K562 (cell line): Measurements from ENCODE around the gene NDUFV2. TPM values are rescaled to one million over a fixed set of nuclear protein-coding genes. Genes with fewer than 3 reads are reported as not detected.

ENCODE experiments used
- BACH1 ChIP-seq: fragments of 200-800 bp; sonication (Bioruptor generic); IDR thresholded peaks from 2 replicates; pipeline ENCODE4 v1.6.1; 2016; ENCODE audit warnings: missing genetic modification characterization, missing compliant biosample characterization
- ESRRA ChIP-seq: fragments of 450-650 bp; IDR thresholded peaks from 2 replicates; pipeline ENCODE4 v1.6.1; 2014; ENCODE audit warnings: low read depth, mild to moderate bottlenecking, moderate library complexity, borderline replicate concordance
- NFRKB ChIP-seq: fragments of 450-650 bp; IDR thresholded peaks from 2 replicates; pipeline ENCODE4 v1.6.1; 2016; ENCODE audit warnings: low read depth
- NR2C1 ChIP-seq, 2 experiments: fragments of 450-650 bp; IDR thresholded peaks; 2 replicates each; pipeline ENCODE4 v1.6.1; 2017; ENCODE audit warnings: mild to moderate bottlenecking in 2 of 2, antibody characterized with exemption in 1 of 2, inconsistent platforms in 1 of 2, missing compliant biosample characterization in 1 of 2, missing genetic modification characterization in 1 of 2
- SMAD4 ChIP-seq: fragments of 250-450 bp; sonication (Bioruptor Pico); conservative IDR thresholded peaks from 2 replicates; pipeline ENCODE4 v1.8.0; 2021; ENCODE audit warnings: inconsistent platforms, mild to moderate bottlenecking, moderate library complexity
- SNIP1 ChIP-seq: fragments of 450-650 bp; IDR thresholded peaks from 2 replicates; pipeline ENCODE4 v1.7.1; 2017; ENCODE audit warnings: low read depth, mild to moderate bottlenecking
- SOX6 ChIP-seq: fragments of 450-650 bp; IDR thresholded peaks from 2 replicates; pipeline ENCODE4 v1.6.1; 2014; ENCODE audit warnings: mild to moderate bottlenecking
- ZNF134 ChIP-seq: fragments of 250-450 bp; sonication (Bioruptor Pico); conservative IDR thresholded peaks from 2 replicates; pipeline ENCODE4 v1.4.0; 2020
- ZNF165 ChIP-seq: fragments of 250-450 bp; sonication (Bioruptor Pico); IDR thresholded peaks from 2 replicates; pipeline ENCODE4 v1.4.0; 2020; ENCODE audit warnings: borderline replicate concordance
- ZNF24 ChIP-seq: fragments of 450-650 bp; IDR thresholded peaks from 2 replicates; pipeline ENCODE4 v1.6.1; 2016
- ZZZ3 ChIP-seq: fragments of 450-650 bp; IDR thresholded peaks from 2 replicates; pipeline ENCODE4 v1.6.1; 2016; ENCODE audit warnings: antibody characterized with exemption, mild to moderate bottlenecking, moderate library complexity
- polyA plus RNA-seq, 8 experiments: library from polyadenylated mRNA; depleted of rRNA in 4 of 8; stranded (reverse) in 5 of 8; unstranded in 3 of 8; fragments of >200 nt; fragmentation: Nextera tagmentation in 2 of 8; fragmentation: Illumina TruSeq in 1 of 8; extraction: Ambion mirVana in 2 of 8; extraction: Trizol in 1 of 8; gene quantifications; 2 replicates each; pipeline versions ENCODE4 v1.2.1 to v1.2.3, GENCODE V29; 2011 to 2014; ENCODE audit warnings: inconsistent platforms in 1 of 8, missing spikeins in 1 of 8
- total RNA-seq, 7 experiments: library from RNA; depleted of rRNA in 6 of 7; stranded (reverse); fragments of >200 nt in 6 of 7; fragmentation: Illumina TruSeq in 2 of 7; extraction: Trizol in 2 of 7; gene quantifications; 2 replicates each; pipeline versions ENCODE4 v1.2.1 to v1.2.3, GENCODE V29; 2011 to 2021; ENCODE audit warnings: low replicate concordance in 1 of 7
- TF ChIP-seq, protein P1 (sequence below), 2 experiments: fragments of 450-650 bp; IDR thresholded peaks; 2 replicates each; pipeline ENCODE4 v1.6.1; 2016; ENCODE audit warnings: mild to moderate bottlenecking in 2 of 2, borderline replicate concordance in 1 of 2, low read depth in 1 of 2, moderate library complexity in 1 of 2
- TF ChIP-seq, protein P2 (sequence below), 2 experiments: fragments of 450-650 bp; IDR thresholded peaks; 2 replicates each; pipeline ENCODE4 v1.6.1; 2018; ENCODE audit warnings: mild to moderate bottlenecking in 2 of 2, low read depth in 1 of 2; ENCODE audit not compliant: partially characterized antibody in 2 of 2

The NDUFV2 gene
- total and polyA plus RNA-seq, 9 of the 15 experiments (the other 6 are each of a cell fraction or from before 2014, with no cell fraction given), result 213 to 550 (median 384) TPM

DNA sequence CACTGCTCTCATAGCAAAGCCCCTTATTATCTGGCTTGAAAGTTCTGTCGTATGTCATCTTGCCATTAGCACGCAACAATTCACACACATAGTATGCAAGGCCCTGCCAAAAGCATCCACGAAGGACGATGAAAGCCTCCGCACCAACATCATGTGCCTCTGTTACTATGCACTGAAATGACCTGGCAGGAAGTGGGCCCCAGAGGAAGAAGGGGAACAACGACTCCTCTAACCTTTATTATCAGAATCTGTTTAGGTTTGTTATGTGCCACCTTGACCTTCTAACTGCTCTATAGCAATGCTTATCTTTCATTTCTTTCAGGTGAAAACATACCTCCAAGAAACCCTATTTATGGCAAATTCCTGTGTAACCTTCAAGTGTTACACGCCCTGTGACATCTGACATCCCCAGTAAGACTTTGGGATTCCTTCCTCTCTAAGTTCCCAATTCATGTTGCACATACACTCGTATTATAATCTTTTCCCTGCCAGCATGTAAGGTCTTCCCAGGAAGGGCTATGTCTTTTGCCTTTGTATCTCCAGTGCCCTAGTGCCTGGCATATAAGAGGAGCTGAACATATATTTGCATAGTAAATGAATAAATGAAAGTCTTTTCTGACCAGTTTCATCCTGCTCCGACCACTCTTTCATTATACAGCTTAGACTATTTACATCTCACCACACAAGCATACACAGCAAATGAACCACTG is 7.0 kb upstream of the NDUFV2 start (continued):
- TF ChIP-seq, protein P1, sequence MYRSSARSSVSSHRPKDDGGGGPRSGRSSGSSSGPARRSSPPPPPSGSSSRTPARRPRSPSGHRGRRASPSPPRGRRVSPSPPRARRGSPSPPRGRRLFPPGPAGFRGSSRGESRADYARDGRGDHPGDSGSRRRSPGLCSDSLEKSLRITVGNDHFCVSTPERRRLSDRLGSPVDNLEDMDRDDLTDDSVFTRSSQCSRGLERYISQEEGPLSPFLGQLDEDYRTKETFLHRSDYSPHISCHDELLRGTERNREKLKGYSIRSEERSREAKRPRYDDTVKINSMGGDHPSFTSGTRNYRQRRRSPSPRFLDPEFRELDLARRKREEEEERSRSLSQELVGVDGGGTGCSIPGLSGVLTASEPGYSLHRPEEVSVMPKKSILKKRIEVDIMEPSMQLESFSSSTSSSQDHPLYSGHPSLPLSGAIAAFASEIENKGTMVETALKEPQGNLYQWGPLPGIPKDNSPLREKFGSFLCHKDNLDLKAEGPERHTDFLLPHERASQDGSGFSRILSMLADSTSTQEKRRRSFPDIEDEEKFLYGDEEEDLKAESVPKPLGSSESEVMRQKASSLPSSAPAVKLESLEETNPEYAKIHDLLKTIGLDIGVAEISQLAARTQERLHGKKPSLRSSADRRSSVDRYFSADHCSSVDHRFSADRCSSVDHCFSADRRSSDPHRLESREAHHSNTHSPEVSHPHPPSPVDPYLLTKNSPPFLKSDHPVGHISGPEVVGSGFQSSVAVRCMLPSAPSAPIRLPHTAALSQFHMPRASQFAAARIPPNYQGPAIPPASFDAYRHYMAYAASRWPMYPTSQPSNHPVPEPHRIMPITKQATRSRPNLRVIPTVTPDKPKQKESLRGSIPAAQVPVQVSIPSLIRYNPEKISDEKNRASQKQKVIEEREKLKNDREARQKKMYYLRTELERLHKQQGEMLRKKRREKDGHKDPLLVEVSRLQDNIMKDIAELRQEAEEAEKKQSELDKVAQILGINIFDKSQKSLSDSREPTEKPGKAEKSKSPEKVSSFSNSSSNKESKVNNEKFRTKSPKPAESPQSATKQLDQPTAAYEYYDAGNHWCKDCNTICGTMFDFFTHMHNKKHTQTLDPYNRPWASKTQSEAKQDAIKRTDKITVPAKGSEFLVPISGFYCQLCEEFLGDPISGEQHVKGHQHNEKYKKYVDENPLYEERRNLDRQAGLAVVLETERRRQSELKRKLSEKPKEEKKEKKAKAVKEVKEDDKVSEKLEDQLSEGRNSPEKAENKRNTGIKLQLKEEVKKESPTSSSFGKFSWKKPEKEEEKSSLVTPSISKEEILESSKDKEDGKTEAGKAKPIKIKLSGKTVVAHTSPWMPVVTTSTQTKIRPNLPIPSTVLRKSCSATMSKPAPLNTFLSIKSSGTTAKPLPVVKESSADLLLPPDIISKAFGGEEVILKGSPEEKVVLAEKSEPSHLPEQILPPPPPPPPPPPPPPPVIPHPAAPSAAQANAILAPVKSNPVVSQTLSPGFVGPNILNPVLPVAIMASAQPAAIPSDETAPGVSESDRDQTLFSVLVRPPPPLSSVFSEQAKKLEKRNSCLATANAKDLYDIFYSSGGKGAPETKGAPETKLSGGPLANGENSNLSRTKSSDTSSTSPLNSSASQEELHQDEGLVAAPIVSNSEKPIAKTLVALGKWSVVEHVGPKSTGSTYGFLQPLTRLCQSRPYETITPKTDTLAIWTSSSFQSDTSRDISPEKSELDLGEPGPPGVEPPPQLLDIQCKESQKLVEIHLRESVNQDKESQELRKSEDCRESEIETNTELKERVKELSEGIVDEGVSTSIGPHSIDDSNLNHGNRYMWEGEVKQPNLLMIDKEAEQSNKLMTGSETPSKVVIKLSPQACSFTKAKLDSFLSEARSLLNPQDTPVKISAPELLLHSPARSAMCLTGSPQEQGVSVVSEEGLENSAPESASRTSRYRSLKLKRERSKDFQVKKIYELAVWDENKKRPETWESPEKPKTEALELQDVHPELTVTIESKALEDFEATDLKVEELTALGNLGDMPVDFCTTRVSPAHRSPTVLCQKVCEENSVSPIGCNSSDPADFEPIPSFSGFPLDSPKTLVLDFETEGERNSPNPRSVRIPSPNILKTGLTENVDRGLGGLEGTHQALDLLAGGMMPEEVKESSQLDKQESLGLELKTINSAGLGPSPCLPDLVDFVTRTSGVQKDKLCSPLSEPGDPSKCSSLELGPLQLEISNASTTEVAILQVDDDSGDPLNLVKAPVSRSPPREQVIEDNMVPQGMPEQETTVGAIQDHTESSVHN (IDR thresholded peaks at IDR 0.05; ENCODE audit: borderline replicate concordance in 1 of 2, low read depth in 1 of 2), result no peak
- TF ChIP-seq ZNF134 (CRISPR knock-in tag) (no peak), SNIP1 (0 out of 2 replicates have a peak, but pooled peaks have one; percentile 56), ESRRA (0 out of 2 replicates have a peak, but pooled peaks have one; percentile 16), NFRKB (peak; percentile 63; the same call in 1 of the 2 replicates), BACH1 (tag) (no peak), NR2C1 (IDR thresholded peaks at IDR 0.05) (0 out of 2 replicates have a peak, but pooled peaks have one; percentile 7), NR2C1 (tag; IDR thresholded peaks at IDR 0.05) (no peak; the same call in none of the 2 replicates), SOX6 (peak; percentile 38; the same call in 1 of the 2 replicates), ZNF24 (0 out of 2 replicates have a peak, but pooled peaks have one; percentile 28), ZNF165 (CRISPR knock-in tag) (no peak), ZZZ3 (no peak), SMAD4 (CRISPR knock-in tag) (peak; percentile 40; the same call in 1 of the 2 replicates)
- TF ChIP-seq, protein P2, sequence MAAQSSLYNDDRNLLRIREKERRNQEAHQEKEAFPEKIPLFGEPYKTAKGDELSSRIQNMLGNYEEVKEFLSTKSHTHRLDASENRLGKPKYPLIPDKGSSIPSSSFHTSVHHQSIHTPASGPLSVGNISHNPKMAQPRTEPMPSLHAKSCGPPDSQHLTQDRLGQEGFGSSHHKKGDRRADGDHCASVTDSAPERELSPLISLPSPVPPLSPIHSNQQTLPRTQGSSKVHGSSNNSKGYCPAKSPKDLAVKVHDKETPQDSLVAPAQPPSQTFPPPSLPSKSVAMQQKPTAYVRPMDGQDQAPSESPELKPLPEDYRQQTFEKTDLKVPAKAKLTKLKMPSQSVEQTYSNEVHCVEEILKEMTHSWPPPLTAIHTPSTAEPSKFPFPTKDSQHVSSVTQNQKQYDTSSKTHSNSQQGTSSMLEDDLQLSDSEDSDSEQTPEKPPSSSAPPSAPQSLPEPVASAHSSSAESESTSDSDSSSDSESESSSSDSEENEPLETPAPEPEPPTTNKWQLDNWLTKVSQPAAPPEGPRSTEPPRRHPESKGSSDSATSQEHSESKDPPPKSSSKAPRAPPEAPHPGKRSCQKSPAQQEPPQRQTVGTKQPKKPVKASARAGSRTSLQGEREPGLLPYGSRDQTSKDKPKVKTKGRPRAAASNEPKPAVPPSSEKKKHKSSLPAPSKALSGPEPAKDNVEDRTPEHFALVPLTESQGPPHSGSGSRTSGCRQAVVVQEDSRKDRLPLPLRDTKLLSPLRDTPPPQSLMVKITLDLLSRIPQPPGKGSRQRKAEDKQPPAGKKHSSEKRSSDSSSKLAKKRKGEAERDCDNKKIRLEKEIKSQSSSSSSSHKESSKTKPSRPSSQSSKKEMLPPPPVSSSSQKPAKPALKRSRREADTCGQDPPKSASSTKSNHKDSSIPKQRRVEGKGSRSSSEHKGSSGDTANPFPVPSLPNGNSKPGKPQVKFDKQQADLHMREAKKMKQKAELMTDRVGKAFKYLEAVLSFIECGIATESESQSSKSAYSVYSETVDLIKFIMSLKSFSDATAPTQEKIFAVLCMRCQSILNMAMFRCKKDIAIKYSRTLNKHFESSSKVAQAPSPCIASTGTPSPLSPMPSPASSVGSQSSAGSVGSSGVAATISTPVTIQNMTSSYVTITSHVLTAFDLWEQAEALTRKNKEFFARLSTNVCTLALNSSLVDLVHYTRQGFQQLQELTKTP (IDR thresholded peaks at IDR 0.05; ENCODE audit: low read depth in 1 of 2, partially characterized antibody in 2 of 2), result peak in 1 of 2 experiments; percentile 53
